ENCODE data around the gene KCNAB1.

The KCNAB1 gene

GRCh38 chr3:156478891-156479290, 358.5 kb downstream of the KCNAB1 start:
- in situ Hi-C loops (cut with MboI; ENCODE audit: low sequenced_read_pairs): no loop called here

- in situ Hi-C loops (cut with MboI; ENCODE audit: low sequenced_read_pairs): no loop called here
Observed at GRCh38 chr3:156479604-156480003, 359.2 kb downstream of the KCNAB1 start.

GRCh38 chr3:156480949-156481348, 360.6 kb downstream of the KCNAB1 start:
- in situ Hi-C loops (cut with MboI; ENCODE audit: low sequenced_read_pairs): no loop called here

GRCh38 chr3:156483002-156483401, 362.6 kb downstream of the KCNAB1 start:
- in situ Hi-C loops (cut with MboI; ENCODE audit: low sequenced_read_pairs): no loop called here

GRCh38 chr3:156483426-156483825, 363.0 kb downstream of the KCNAB1 start:
- in situ Hi-C loops (cut with MboI; ENCODE audit: low sequenced_read_pairs): no loop called here

- in situ Hi-C loops (cut with MboI; ENCODE audit: low sequenced_read_pairs): no loop called here
Observed at GRCh38 chr3:156483961-156484787, 363.8 kb downstream of the KCNAB1 start.

- in situ Hi-C loops (cut with MboI; ENCODE audit: low sequenced_read_pairs): no loop called here
Observed at GRCh38 chr3:156488767-156489166, 368.4 kb downstream of the KCNAB1 start.

GRCh38 chr3:156489462-156489911, 369.1 kb downstream of the KCNAB1 start:
- in situ Hi-C loops (cut with MboI; ENCODE audit: low sequenced_read_pairs): no loop called here

GRCh38 chr3:156491192-156491591, 370.8 kb downstream of the KCNAB1 start:
- in situ Hi-C loops (cut with MboI; ENCODE audit: low sequenced_read_pairs): no loop called here

- in situ Hi-C loops (cut with MboI; ENCODE audit: low sequenced_read_pairs): no loop called here
Observed at GRCh38 chr3:156492801-156493261, 372.5 kb downstream of the KCNAB1 start.

- in situ Hi-C loops (cut with MboI; ENCODE audit: low sequenced_read_pairs): no loop called here
Observed at GRCh38 chr3:156493887-156494286, 373.5 kb downstream of the KCNAB1 start.

- in situ Hi-C loops (cut with MboI; ENCODE audit: low sequenced_read_pairs): no loop called here
Observed at GRCh38 chr3:156495816-156496215, 375.4 kb downstream of the KCNAB1 start.

GRCh38 chr3:156497326-156497725, 376.9 kb downstream of the KCNAB1 start:
- in situ Hi-C loops (cut with MboI; ENCODE audit: low sequenced_read_pairs): no loop called here

- in situ Hi-C loops (cut with MboI; ENCODE audit: low sequenced_read_pairs): no loop called here
Observed at GRCh38 chr3:156498307-156498706, 377.9 kb downstream of the KCNAB1 start.

GRCh38 chr3:156507285-156507684, 386.9 kb downstream of the KCNAB1 start:
- in situ Hi-C loops (cut with MboI; ENCODE audit: low sequenced_read_pairs): no loop called here

GRCh38 chr3:156509189-156510174, 389.1 kb downstream of the KCNAB1 start:
- in situ Hi-C loops (cut with MboI; ENCODE audit: low sequenced_read_pairs): no loop called here

GRCh38 chr3:156511987-156512677, 391.8 kb downstream of the KCNAB1 start:
- in situ Hi-C loops (cut with MboI; ENCODE audit: low sequenced_read_pairs): no loop called here

- in situ Hi-C loops (cut with MboI; ENCODE audit: low sequenced_read_pairs): no loop called here
Observed at GRCh38 chr3:156513619-156514018, 393.2 kb downstream of the KCNAB1 start.

GRCh38 chr3:156516284-156516683, 395.9 kb downstream of the KCNAB1 start:
- in situ Hi-C loops (cut with MboI; ENCODE audit: low sequenced_read_pairs): no loop called here

GRCh38 chr3:156516961-156517360, 396.6 kb downstream of the KCNAB1 start:
- in situ Hi-C loops (cut with MboI; ENCODE audit: low sequenced_read_pairs): no loop called here

- in situ Hi-C loops (cut with MboI; ENCODE audit: low sequenced_read_pairs): no loop called here
Observed at GRCh38 chr3:156518726-156519125, 398.3 kb downstream of the KCNAB1 start.

Measured in hTERT RPE-1 (cell line).